Left colon (tissue), 2 donors: ENCODE data around the gene TGFBR2. TPM values are rescaled to one million over a fixed set of nuclear protein-coding genes. Genes with fewer than 3 reads are reported as not detected.
"Not testable (repeated sequence)": the region's sequence is repeated elsewhere in the genome, so short reads cannot be mapped to it uniquely, and the experiment has no call there.

Experiments
- ATAC-seq: fragments of 200-7000 bp; cut with Tn5 transposase; one replicate; pipeline ENCODE4 v1.9.1; 2020; ENCODE audit warnings: mild to moderate bottlenecking, moderate library complexity
- DNase-seq, 2 donors: peaks; one replicate each; pipeline ENCODE4 v3.0.0-alpha.2; 2020
- intact Hi-C, 2 donors: fragments of 100-400 bp; cut with DNase I in 1 of 2; cut with micrococcal nuclease in 1 of 2; formaldehyde crosslinking; loops; one replicate each; pipeline versions ENCODE4 v1.11.2 to v1.14.0; 2022; cut with DNase I, micrococcal nuclease
- total RNA-seq, 2 donors: library from RNA; stranded (reverse); fragmentation: NEBNext Ultra II Directional; extraction: Animal tissue kit (Norgen Biotek cat#: 25700); gene quantifications; one replicate each; pipeline ENCODE4 v1.2.1, GENCODE V29; 2021
- donor health status: DM: no; HTN: no; CAD: no.
- donor health status: DM: yes; HTN: yes; CAD: no.

The TGFBR2 gene
- total RNA-seq, 2 donors from 2014 or later: 43.0 to 57.6 TPM

GRCh38 chr3:30615615-30616346 lies 9.4 kb downstream of the TGFBR2 start:
- DNase-seq (no peak), ATAC-seq (no peak)
- intact Hi-C loops: no loop called here

- intact Hi-C loops: no loop called here
- ATAC-seq (no peak), DNase-seq (no peak)
Measured at GRCh38 chr3:30616347-30617027, 10.1 kb downstream of the TGFBR2 start.

DNA sequence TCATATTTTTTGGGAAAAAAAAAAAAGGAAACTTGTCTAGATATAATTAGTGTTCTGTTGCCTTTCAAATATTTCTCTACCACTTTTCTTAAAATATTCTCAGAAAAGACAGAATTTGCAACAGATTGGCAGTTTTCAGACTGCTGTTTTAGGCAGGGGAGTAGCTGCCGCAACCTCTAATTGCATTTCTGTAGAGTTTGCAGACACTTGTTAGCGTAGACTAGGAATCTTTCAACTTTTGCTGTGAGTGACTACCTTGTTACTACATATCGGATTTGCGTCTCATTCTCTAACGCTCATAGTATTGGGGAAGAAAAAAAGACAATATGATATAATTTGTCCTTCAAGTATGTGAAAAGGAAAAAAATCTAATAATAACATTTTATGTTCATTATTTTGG lies 10.7 kb downstream of the TGFBR2 start:
- no peak for ATAC-seq
- intact Hi-C loops: no loop called here

DNA sequence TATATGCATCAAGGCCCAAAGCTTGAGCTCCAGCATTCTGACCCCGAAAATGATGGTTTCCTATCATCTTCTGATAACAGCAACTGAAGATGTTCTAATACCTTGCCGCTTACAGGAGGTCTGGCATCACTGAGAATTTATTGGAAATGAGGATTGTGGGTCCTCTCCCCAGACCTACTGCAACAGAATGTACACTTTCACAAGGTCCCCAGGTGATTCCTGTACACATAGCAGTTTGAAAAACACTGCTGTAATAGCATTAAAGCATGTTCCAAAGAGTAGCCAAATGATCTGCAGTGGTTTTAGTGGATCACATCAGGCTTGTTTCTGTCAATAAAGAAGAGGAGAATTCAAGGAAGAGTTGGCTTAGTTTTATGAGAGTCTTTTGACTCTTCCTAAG lies 11.3 kb downstream of the TGFBR2 start:
- ATAC-seq (no peak), DNase-seq (no peak)
- intact Hi-C loops: no loop called here

More for the DNA sequence above, 10.7 kb downstream of the TGFBR2 start:
- no peak for DNase-seq

GRCh38 chr3:30618526-30618925 lies 12.1 kb downstream of the TGFBR2 start:
- DNase-seq: no peak
- no peak for ATAC-seq
- intact Hi-C loops: no loop called here

GRCh38 chr3:30619318-30619717 lies 12.9 kb downstream of the TGFBR2 start:
- no peak for ATAC-seq
- no peak for DNase-seq
- intact Hi-C loops: no loop called here

DNA sequence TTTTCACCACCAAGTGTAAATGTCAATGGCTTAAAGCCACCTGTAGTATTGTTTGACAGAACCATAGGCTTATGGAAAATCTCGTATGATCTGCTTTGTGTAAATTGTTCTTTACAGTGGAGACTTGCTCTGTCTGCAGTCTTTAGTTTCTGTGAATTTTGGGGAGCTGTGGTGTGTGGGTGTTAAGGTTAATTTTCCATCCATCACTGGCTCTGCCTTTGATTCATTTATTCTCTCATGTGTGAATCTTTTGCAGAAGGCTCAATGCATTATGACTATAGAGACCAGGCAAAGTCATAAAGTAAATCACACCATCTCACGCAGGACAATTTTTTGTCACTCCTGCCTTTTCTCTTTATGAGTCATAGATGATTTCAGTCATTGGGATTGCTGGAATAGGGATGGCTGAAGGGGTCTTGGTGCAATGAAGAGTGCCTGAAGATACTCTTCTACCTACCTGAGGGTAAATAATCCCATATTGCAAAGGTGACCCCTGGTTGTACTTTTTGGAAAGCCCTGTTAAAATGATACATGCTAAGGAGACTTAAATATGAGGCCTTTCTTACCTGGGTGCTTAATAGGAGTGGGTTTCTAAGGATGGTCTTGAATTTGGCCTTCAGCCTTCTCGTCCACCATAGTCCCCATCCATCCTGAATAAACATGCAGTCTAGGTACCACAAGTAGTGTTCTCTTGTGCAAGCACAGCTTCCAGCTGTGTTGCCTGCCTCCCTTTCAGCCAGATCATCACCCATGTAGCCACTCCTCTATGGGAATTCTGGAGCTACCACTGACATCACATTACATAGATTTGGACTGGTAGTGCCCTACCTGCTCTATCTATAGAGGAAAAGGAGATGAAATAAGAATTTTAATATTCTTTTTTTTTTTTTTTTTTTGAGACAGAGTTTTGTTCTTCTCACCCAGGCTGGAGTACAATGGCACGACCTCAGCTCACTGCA lies 14.3 kb downstream of the TGFBR2 start:
- DNase-seq: no peak
- intact Hi-C loops: no loop called here
- ATAC-seq: no peak

DNA sequence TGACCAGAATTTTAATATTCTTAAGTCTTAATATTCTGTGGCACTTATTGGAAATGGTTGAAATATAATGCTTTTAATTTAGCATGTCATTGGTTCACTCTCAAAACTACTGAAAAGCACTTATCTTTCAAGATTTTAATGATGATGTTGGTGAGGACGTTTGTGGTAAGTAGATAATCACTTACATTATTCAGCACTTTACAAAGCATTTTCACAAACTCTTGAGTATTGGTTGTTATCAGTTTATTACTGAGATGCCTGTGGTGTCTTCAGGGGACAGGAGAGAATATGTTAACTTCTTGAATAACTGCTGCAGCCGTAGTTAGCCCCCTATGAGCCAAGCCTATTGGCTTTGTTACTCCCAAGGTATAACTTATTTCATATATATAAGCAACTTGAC lies 15.2 kb downstream of the TGFBR2 start:
- no peak for DNase-seq
- intact Hi-C loops: no loop called here
- no peak for ATAC-seq

- no peak for DNase-seq
- intact Hi-C loops: no loop called here
- no peak for ATAC-seq
Measured at GRCh38 chr3:30622047-30622545, 15.7 kb downstream of the TGFBR2 start.

- DNase-seq (no peak), ATAC-seq (no peak)
- intact Hi-C loops: no loop called here
Measured at GRCh38 chr3:30622790-30623189, 16.4 kb downstream of the TGFBR2 start.

DNA sequence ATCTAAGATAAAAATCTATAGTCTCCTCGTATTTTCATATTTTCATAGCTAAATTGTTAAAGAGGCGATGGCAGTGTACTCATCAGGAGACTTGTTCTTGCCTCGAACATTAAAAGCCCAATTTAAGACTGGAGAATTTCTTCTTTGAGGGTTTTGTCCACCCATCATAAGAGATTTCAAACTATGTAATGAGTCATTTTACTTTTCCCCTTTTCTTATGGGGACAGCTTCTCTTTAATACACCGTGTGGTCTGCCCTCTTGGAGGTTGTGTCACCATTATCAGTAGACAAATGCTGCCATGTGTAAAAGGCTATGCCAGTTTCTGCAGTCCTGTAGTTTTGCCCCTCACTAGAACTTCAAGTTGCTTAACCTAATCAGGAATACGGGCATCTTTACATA lies 16.9 kb downstream of the TGFBR2 start:
- intact Hi-C loops: no loop called here
- DNase-seq: no peak
- ATAC-seq: no peak

DNA sequence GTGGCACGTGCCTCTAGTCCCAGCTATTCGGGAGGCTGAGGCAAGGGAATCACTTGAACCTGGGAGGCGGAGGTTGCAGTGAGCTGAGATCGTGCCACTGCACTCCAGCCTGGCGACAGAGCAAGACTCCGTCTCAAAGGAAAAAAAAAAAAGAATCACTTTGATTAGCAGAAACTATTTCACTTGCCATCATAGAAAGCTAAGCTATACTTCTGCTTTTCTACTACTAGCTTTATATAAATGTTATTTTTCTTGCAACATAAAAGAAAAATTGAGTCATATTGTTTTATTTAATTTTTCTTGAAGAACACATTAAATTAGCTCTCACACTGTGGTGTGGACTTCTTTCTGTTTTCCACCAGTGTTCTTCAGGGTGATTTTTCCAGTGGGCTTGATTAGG lies 18.1 kb downstream of the TGFBR2 start:
- ATAC-seq, intact Hi-C loops, DNase-seq: not testable (repeated sequence)

GRCh38 chr3:30625541-30626438 lies 19.4 kb downstream of the TGFBR2 start:
- DNase-seq: no peak
- ATAC-seq: peak; percentile 66

DNA sequence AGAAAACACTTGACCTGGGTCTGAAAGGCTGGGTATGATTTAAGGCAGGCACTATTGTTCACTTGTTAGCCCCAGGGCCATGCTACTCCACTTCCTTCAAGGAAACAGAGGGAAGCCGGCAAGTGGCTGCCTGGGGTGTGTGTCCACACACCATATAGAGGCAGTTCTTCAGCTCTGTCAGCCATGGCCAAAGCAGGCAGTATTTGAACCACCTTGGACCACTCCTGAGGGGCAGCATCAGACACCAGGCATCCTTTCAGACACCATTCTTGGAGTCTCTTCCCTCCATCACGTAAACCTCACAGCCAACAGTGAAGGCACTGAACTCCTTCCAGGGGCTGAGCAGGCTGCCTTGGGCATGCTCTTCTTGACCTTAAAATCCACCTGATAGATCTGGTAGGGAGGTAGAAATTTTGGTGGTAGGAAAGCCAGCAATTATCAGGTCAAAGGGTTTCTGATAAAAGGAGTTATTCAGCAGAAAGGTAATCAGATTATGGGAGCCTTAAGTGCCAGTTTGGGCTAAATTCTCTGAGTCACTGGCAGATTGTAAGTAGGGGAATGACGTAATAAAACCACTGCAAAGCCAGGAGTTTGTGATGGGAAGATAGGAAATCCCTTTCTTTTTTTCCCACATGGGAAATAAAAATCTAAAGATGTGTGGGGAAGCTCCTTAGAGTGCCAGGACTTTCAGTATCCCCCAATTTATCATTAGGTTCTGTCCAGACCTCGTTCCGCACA lies 20.2 kb downstream of the TGFBR2 start:
- intact Hi-C loops: no loop called here
- peak; percentile 58 for ATAC-seq
- DNase-seq: no peak

More at GRCh38 chr3:30625541-30626438, 19.4 kb downstream of the TGFBR2 start:
- intact Hi-C loops: no loop called here

DNA sequence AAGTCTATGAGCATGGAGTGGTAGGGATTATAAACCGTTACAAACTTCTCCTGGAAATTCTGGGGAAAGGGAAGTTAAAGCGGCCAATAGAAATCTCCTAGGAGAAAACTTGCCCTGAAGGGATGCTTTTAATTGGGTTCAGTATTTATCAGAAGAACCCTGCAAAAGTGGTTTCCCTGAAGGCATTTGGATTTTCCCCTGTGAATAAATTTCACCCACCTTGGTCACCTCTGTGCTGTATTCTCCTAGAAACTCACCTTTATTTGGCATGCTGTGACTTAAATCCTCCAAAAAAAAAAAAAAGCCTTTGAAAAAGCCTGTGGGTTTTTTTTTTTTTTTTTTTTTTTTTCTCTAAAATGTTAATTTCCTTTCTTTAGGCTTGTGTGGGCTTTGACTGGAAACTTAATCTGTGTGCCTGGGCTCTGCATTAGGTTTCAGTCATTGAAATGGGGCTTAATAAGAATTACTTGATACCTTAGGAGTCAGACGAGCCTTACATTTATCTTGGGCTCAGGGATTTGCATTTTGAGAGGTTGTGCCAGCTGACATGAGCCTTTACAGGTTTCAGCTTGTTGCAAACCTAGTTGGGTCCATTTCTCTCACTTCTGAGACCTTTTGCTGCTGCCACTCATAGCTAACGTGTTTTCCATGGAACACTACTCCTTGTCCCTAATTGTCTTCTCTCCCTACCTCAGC lies 22.0 kb downstream of the TGFBR2 start:
- no peak for DNase-seq
- ATAC-seq: no peak
- intact Hi-C loops: no loop called here

GRCh38 chr3:30628901-30629590 lies 22.6 kb downstream of the TGFBR2 start:
- DNase-seq (peak in 1 of 2 donors; percentile 38), ATAC-seq (peak; percentile 71)
- intact Hi-C loops: no loop called here
